ENCODE measurements around the gene STRN3.

- TF ChIP-seq, protein P1, sequence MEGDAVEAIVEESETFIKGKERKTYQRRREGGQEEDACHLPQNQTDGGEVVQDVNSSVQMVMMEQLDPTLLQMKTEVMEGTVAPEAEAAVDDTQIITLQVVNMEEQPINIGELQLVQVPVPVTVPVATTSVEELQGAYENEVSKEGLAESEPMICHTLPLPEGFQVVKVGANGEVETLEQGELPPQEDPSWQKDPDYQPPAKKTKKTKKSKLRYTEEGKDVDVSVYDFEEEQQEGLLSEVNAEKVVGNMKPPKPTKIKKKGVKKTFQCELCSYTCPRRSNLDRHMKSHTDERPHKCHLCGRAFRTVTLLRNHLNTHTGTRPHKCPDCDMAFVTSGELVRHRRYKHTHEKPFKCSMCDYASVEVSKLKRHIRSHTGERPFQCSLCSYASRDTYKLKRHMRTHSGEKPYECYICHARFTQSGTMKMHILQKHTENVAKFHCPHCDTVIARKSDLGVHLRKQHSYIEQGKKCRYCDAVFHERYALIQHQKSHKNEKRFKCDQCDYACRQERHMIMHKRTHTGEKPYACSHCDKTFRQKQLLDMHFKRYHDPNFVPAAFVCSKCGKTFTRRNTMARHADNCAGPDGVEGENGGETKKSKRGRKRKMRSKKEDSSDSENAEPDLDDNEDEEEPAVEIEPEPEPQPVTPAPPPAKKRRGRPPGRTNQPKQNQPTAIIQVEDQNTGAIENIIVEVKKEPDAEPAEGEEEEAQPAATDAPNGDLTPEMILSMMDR (conservative IDR thresholded peaks at IDR 0.05; ENCODE audit: low read depth, low read length) = no peak
- TF ChIP-seq EZH2 (IDR thresholded peaks at IDR 0.05; ENCODE audit: borderline replicate concordance, low read depth, low read length, poor library complexity, severe bottlenecking) = no peak
These were observed 132.4 kb downstream of the STRN3 start for GRCh38 chr14:30893819-30894218.
